ENCODE measurements around the gene C1orf198. TPM values are rescaled to one million over a fixed set of nuclear protein-coding genes. Genes with fewer than 3 reads are reported as not detected.

C1orf198 gene
- polyA plus RNA-seq, 2 of the 4 experiments (the other 2 are of a cell fraction), result 12.0 to 20.4 TPM

DNA sequence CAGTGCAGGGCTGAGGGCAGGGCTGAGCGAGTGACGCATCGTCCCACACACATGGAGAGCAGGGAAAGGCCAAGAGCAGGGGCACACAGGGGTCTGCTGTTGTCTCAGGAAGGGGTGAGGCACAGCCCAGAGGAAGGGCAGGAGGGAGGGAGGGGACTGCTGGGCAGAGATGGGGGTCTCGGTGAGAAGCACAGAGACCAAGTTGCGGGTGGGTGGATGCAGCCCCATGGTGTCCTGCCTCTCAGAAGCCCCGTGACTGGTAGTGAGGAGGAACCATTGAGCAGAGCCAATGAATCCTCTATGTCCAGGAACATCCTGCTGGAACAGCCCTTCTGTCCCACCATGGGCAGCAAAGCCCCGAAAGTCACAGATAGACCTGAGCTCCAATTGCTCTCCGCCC lies 17.8 kb downstream of the C1orf198 start (continued):
- TF ChIP-seq HMGXB4 (CRISPR knock-in tag; IDR thresholded peaks at IDR 0.05; ENCODE audit: borderline replicate concordance), result no peak
- TF ChIP-seq SMC3 (IDR thresholded peaks at IDR 0.05), result no peak
- TF ChIP-seq, protein P1, sequence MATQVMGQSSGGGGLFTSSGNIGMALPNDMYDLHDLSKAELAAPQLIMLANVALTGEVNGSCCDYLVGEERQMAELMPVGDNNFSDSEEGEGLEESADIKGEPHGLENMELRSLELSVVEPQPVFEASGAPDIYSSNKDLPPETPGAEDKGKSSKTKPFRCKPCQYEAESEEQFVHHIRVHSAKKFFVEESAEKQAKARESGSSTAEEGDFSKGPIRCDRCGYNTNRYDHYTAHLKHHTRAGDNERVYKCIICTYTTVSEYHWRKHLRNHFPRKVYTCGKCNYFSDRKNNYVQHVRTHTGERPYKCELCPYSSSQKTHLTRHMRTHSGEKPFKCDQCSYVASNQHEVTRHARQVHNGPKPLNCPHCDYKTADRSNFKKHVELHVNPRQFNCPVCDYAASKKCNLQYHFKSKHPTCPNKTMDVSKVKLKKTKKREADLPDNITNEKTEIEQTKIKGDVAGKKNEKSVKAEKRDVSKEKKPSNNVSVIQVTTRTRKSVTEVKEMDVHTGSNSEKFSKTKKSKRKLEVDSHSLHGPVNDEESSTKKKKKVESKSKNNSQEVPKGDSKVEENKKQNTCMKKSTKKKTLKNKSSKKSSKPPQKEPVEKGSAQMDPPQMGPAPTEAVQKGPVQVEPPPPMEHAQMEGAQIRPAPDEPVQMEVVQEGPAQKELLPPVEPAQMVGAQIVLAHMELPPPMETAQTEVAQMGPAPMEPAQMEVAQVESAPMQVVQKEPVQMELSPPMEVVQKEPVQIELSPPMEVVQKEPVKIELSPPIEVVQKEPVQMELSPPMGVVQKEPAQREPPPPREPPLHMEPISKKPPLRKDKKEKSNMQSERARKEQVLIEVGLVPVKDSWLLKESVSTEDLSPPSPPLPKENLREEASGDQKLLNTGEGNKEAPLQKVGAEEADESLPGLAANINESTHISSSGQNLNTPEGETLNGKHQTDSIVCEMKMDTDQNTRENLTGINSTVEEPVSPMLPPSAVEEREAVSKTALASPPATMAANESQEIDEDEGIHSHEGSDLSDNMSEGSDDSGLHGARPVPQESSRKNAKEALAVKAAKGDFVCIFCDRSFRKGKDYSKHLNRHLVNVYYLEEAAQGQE (IDR thresholded peaks at IDR 0.05), result no peak

- 48% methylated on average over 14 of the region's 14 CpGs for WGBS (ENCODE audit: missing lambda C conversion rate)
- CTCF ChIA-PET, result interaction anchor here (1.6 kb wide), 1 partner anchor 41 kb away, joined by 4 read pairs; no protein-coding TSS in a partner anchor
- peaks cover 5% of the 10 kb centered on the region; the same call in 1 of the 3 replicates for H3K9me3 ChIP-seq
- H3K4me1 ChIP-seq, result peaks cover 24% of the 10 kb centered on the region
- DNase-seq (ENCODE audit: low read depth in 1 of 2, low spot score in 1 of 2), result peak in 1 of 2 experiments; percentile 11
- H3K27ac ChIP-seq, result peak overlapping the region in 1 of 2 experiments; percentile 47; a peak in 2 of 6 replicates
- POLR2A ChIA-PET, result no interaction called here
- TF ChIP-seq ZNF302 (CRISPR knock-in tag; IDR thresholded peaks at IDR 0.05) (no peak), MYC (IDR thresholded peaks at IDR 0.05; ENCODE audit: borderline replicate concordance, low read length) (no peak), HOXB13 (CRISPR knock-in tag; IDR thresholded peaks at IDR 0.05; ENCODE audit: low read depth) (no peak), PHF8 (IDR thresholded peaks at IDR 0.05; ENCODE audit: borderline replicate concordance, low read depth) (no peak), TFCP2L1 (CRISPR knock-in tag; IDR thresholded peaks at IDR 0.05) (no peak), ELK1 (IDR thresholded peaks at IDR 0.05; ENCODE audit: low read depth, low read length) (no peak), JUN (IDR thresholded peaks at IDR 0.05) (no peak), RCOR1 (IDR thresholded peaks at IDR 0.05; ENCODE audit: low read depth, low read length) (no peak), HOXA7 (CRISPR knock-in tag; IDR thresholded peaks at IDR 0.05) (no peak), MAFK (IDR thresholded peaks at IDR 0.05; ENCODE audit: partially characterized antibody) (no peak), MAZ (IDR thresholded peaks at IDR 0.05; ENCODE audit: borderline replicate concordance, low read depth, low read length) (no peak), SMC3 (IDR thresholded peaks at IDR 0.05) (no peak), CBX2 (IDR thresholded peaks at IDR 0.05; ENCODE audit: borderline replicate concordance, low read depth) (no peak), POLR2A (IDR thresholded peaks at IDR 0.05; ENCODE audit: low read length) (no peak), NPAS2 (CRISPR knock-in tag; IDR thresholded peaks at IDR 0.05; ENCODE audit: borderline replicate concordance) (no peak)
- TF ChIP-seq, protein P1 (IDR thresholded peaks at IDR 0.05), result no peak
- H3K4me3 ChIP-seq, result no peak overlapping the region
- peak overlapping the region; percentile 53 for H3K4me2 ChIP-seq
- peak; percentile 33 to 81; a peak in 5 of 6 replicates for ATAC-seq
- FAIRE-seq, result no peak
These were observed 18.7 kb downstream of the C1orf198 start for GRCh38 chr1:230849451-230850224.
